Activated naive CD8-positive, alpha-beta T cell (primary cell): ENCODE measurements around the gene OMD.
"Not testable (repeated sequence)": the region's sequence is repeated elsewhere in the genome, so short reads cannot be mapped to it uniquely, and the experiment has no call there.

Source experiments
- H3K27ac Mint-ChIP-seq: one replicate; pipeline ENCODE4 v1.8.0; 2021; ENCODE audit warnings: mixed read lengths
- H3K27me3 Mint-ChIP-seq: one replicate; pipeline ENCODE4 v1.8.0; 2021; ENCODE audit warnings: mixed read lengths
- H3K36me3 Mint-ChIP-seq: one replicate; pipeline ENCODE4 v1.8.0; 2021; ENCODE audit warnings: mixed read lengths
- H3K4me1 Mint-ChIP-seq: one replicate; pipeline ENCODE4 v1.8.0; 2021; ENCODE audit warnings: low read depth, mixed read lengths
- H3K4me3 Mint-ChIP-seq: one replicate; pipeline ENCODE4 v1.8.0; 2021; ENCODE audit warnings: mild to moderate bottlenecking, mixed read lengths
- H3K9me3 Mint-ChIP-seq: one replicate; pipeline ENCODE4 v1.8.0; 2021; ENCODE audit warnings: low read depth, mixed read lengths

Gene OMD

DNA sequence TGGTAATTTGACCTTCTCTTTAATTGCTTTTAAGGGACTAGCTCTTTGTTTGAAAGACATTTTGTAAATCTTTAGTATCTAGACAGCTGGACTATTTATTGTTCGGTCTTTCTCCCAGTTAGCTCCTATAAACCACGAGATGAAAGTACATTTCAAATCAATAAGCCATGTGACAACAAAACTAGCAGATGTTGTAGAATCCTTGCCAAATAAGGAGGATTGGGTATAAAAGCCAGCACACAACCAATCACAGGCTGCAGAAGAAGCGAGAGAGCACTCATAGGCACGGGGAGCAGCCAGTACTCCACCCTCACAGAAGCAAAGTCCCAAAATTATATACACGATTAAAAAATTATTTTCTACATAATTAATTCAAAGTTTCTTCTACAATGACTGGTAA is 8.1 kb upstream of the OMD start:
- no peaks in the 10 kb centered on the region for H3K9me3 Mint-ChIP-seq
- H3K36me3 Mint-ChIP-seq, result peaks cover 2% of the 10 kb centered on the region
- H3K27ac Mint-ChIP-seq, result no peak overlapping the region
- H3K4me1 Mint-ChIP-seq, result no peaks in the 10 kb centered on the region
- H3K27me3 Mint-ChIP-seq, result no peaks in the 10 kb centered on the region
- H3K4me3 Mint-ChIP-seq, result no peak overlapping the region

DNA sequence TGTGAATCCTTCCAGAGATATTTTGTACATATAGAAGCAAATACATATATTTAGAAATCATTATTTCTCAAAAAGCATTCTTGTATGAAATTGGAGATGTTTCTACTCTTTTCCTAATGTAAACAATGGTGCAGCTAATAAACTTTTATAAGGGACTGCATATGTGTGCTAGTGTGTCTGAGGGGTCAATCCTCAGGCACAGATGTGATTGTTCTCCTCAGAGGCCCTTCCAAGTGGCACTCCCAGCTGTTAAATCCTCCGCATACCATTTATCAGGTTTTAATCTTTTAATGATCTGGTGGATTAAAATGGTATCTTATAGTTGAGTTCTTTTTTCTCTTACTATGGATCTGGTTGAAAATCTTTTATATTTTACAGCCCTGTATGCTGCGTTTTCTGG is 5.6 kb upstream of the OMD start:
- Mint-ChIP-seq H3K27me3 (no peaks in the 10 kb centered on the region), H3K4me1 (no peaks in the 10 kb centered on the region), H3K9me3 (no peaks in the 10 kb centered on the region), H3K4me3 (no peak overlapping the region), H3K36me3 (peaks cover 2% of the 10 kb centered on the region), H3K27ac (no peak overlapping the region)

DNA sequence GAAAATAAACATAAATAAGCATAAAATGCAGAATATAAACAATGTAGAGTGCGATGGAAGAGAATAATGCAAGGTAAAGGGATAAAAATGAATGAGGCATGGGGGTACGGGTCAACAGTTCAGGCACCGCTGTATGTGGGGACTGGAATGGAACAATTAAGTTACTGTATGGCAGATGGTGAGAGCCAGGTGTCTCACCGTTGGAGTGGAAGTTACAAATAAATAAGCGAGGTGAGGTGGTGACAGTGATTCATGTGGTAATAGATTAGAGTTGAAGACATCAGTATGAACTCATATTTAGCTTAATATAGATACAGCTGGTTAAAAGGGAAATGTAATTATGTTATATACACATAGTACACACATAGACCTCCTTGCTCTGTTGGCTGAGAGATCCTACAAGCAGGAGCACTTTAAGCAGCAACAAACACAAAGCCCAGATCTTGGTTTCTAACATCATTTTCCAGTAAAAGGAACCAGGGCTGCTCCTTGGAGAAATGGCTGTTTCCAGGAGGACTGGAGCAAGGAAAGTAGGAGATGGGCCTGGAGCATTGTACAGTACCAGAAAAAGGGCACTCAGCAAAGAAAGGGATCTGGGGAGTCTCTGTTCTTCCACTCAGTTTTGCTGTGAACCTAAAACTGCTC is 2.4 kb upstream of the OMD start:
- Mint-ChIP-seq H3K4me3 (no peak overlapping the region), H3K27me3 (no peaks in the 10 kb centered on the region), H3K36me3 (peaks cover 6% of the 10 kb centered on the region), H3K4me1 (no peaks in the 10 kb centered on the region), H3K27ac (no peak overlapping the region), H3K9me3 (no peaks in the 10 kb centered on the region)

DNA sequence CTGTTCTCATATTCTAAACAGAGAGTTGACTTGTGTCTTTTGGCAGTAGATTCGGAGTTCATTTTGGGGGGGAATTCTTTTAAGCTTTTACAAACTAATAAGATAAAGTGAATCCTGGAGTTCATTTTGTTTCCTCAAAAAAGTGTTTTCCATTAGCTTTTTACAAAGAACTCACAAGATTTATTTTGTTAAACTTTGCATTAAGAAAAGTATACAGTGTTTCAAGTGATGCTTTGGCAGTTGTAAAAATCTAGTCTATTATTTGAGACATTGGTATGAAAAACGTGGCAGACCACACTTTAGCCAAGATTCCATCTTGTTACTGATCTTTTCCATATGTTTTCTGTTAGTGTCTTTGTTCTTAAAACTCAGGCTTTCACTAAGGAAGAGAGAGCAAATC is 1.2 kb upstream of the OMD start:
- Mint-ChIP-seq H3K27ac (no peak overlapping the region), H3K4me3 (no peak overlapping the region), H3K36me3 (peaks cover 11% of the 10 kb centered on the region), H3K4me1 (no peaks in the 10 kb centered on the region), H3K27me3 (no peaks in the 10 kb centered on the region), H3K9me3 (no peaks in the 10 kb centered on the region)

DNA sequence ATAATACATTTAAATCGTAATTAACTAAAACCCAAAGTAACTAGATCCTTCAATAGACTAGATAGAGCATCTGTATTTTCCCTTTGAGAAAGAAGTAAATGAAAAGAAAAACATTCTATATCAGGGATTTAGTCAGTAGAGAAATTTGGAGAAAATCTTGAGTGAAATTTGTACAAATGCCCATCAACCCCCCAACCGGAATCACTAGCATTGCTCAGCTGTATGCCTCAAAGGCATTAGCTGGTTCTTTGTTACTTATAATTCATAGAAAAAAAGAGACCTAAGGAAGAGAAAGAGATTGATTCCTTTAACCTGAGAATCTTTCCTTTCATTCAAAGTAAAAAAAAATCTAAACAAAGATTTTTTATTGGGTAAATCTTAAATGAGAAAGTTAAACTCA is 659 bp downstream of the OMD start:
- Mint-ChIP-seq H3K4me3 (no peak overlapping the region), H3K9me3 (no peaks in the 10 kb centered on the region), H3K36me3 (peaks cover 9% of the 10 kb centered on the region), H3K4me1 (no peaks in the 10 kb centered on the region), H3K27me3 (no peaks in the 10 kb centered on the region), H3K27ac (no peak overlapping the region)

DNA sequence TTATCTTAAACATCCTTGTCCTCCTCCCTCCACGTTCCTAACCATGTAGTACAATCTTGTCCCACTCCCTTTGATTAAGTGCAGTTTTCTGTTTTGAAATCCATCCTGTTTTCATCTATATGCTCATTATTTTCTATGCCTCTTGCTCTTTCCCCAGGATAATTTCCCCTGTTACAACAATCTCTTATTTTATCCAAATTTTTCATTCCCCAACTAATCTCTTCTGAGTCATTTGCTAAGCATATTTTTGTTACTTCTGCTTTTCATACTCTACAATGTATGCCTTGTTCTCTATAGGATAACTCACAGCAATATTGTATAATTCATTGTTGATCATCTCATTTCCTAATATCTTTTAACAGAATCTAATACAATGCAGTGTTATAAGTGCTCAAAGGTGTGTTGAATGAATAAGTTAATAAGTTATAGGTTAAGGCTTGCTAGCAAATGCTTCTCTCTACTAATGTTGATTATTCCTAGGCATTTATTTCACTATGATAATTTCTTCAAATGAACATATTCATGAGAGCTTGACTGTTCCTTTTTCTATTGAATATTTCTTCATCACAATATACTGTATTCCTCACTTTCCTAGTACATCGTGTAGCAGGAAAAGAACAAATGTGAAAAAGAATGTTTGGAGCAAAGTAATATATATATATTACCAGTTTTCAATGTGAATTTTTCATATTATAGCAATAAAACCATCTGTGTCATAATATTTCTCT is 1.5 kb downstream of the OMD start:
- Mint-ChIP-seq H3K27me3 (no peaks in the 10 kb centered on the region), H3K27ac (no peak overlapping the region), H3K4me1 (no peaks in the 10 kb centered on the region), H3K36me3 (peaks cover 9% of the 10 kb centered on the region), H3K4me3 (no peak overlapping the region), H3K9me3 (no peaks in the 10 kb centered on the region)

DNA sequence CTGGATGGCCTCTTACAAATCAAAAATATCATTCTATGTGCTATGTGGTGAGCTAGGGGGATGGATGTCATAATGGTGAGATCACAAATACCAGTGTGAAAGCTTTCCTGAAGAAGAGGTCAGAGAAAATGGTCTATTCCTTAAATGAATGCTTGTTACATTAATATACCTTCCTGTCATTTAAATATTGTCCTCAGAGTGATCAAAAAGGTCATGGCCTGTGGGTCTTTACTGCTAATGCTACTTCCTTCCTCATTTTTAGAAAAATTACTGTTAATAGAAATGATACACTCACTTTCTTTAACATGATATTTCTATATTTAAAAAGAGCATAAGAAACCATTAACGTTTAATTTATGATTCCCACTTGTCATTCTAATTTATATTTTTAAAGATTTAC is 9.7 kb downstream of the OMD start:
- H3K27ac Mint-ChIP-seq, result no peak overlapping the region
- no peaks in the 10 kb centered on the region for H3K9me3 Mint-ChIP-seq
- H3K4me1 Mint-ChIP-seq, result no peaks in the 10 kb centered on the region
- H3K27me3 Mint-ChIP-seq, result no peaks in the 10 kb centered on the region
- H3K36me3 Mint-ChIP-seq, result peaks cover 5% of the 10 kb centered on the region
- H3K4me3 Mint-ChIP-seq, result no peak overlapping the region

DNA sequence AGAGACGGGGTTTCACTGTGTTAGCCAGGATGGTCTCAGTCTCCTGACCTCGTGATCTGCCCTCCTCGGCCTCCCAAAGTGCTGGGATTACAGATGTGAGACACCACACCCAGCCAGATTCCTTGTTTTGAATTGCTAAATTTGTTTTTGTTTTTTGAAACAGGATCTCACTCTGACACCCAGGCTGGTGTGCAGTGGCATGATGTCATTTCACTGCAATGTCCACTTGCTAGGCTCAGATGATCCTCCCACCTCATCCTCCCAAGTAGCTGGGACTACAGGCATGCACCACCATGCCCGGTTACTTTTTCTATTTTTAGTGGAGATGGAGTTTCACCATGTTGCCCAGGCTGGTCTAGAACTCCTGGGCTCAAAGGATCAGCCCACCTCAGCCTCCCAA is 13.1 kb downstream of the OMD start:
- not testable (repeated sequence) for H3K27me3 Mint-ChIP-seq, H3K27ac Mint-ChIP-seq, H3K36me3 Mint-ChIP-seq, H3K4me3 Mint-ChIP-seq, H3K9me3 Mint-ChIP-seq
- H3K4me1 Mint-ChIP-seq, result peaks cover 13% of the 10 kb centered on the region

DNA sequence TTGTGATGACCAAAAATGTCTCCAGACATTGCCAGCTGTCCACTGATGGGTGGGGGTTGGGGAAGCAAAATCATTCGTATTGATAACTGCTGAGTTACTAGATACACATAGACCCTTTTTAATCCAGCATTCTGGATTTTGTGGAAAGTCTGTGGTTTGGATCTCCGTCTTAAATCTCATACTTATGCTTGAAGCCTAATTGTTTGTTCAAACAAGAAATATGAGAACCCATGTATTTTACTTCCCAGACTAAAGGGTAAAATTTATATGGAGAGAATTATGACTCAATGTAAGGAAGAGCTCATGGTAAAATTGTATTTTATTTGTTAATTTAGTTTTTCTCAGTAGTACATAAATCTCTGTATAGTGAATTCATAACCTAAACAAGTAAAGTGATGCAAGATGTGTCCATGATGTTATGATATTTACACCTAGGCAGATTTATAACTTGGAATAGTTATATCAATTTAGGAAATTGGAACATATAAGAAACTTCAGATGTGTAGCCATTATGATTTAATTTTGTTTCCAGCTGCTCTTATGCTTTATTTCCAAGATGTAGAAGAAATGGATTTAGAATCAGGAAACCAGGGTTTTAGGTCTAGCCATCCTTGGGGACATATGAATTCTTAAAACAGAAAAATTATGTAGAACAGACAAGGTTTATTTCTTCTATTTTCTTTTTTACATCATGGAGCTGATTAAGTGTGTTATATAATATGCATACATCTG is 15.4 kb downstream of the OMD start:
- peaks cover 29% of the 10 kb centered on the region for H3K4me1 Mint-ChIP-seq
- no peaks in the 10 kb centered on the region for H3K27me3 Mint-ChIP-seq
- peaks cover 5% of the 10 kb centered on the region for H3K36me3 Mint-ChIP-seq
- H3K9me3 Mint-ChIP-seq, result no peaks in the 10 kb centered on the region
- no peak overlapping the region for H3K4me3 Mint-ChIP-seq
- H3K27ac Mint-ChIP-seq, result peak overlapping the region; percentile 58

DNA sequence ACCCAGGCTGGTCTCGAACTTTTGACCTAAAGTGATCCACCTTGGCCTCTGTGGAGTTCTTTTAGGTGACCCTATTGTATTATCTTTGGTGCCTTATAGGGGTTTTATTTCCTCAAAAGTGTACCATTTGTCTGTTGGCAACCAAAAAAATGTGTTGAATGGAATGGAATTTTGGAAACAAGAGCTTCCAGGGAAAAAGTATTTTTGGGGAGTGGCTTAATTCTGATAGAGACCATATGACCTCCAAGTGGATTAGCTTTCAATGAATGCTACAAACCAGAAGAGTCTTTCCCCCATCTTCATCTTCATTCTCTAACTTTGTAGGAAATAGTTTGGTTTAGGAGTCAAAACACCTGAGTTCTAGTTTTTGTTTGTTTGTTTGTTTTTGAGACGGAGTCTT is 16.5 kb downstream of the OMD start:
- Mint-ChIP-seq H3K4me1 (peaks cover 29% of the 10 kb centered on the region), H3K27me3 (no peaks in the 10 kb centered on the region), H3K27ac (no peak overlapping the region), H3K4me3 (no peak overlapping the region), H3K9me3 (no peaks in the 10 kb centered on the region), H3K36me3 (peaks cover 5% of the 10 kb centered on the region)

DNA sequence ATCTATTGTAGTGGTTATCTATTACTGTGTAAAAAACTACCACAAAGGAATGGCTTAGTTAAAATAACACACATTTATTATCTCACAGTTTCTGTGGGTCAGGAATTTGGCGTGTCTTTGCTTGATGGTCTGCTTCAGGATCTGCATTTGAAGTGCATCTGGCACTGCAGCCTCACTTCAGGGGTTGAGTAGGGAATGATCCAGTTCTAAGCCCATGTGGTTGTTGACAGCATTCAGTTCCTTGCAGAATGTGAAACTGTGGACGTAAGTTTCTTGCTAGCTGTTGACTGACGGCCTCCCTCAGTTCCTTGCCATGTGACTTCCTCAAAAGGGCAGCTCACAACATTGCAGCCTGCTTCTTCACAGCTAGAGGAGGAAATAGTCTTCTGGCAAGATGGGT is 17.8 kb downstream of the OMD start:
- H3K9me3 Mint-ChIP-seq, result no peaks in the 10 kb centered on the region
- no peaks in the 10 kb centered on the region for H3K27me3 Mint-ChIP-seq
- peaks cover 29% of the 10 kb centered on the region for H3K4me1 Mint-ChIP-seq
- peak overlapping the region; percentile 68 for H3K4me3 Mint-ChIP-seq
- H3K27ac Mint-ChIP-seq, result peak overlapping the region; percentile 66
- H3K36me3 Mint-ChIP-seq, result no peaks in the 10 kb centered on the region

DNA sequence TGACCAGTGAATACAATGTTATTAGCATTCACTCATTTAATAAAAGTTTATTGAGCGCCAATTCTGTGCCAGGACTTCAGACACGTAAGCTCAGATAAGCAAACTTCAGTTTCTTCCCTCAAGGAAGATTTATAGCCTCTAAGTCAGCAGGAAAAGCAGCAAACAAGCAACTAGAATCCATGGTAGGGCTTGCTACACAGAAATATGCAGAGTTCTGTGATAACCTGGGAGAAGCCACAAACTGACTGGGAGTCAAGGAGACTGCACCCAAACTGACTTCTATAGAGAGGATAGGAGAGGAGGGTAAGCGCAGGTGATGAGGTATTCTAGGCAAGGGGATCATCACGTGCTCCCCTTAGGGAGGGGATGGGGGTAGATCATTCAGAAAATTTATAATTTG is 18.5 kb downstream of the OMD start:
- H3K36me3 Mint-ChIP-seq, result no peaks in the 10 kb centered on the region
- peaks cover 29% of the 10 kb centered on the region for H3K4me1 Mint-ChIP-seq
- H3K4me3 Mint-ChIP-seq, result peak overlapping the region; percentile 42
- no peak overlapping the region for H3K27ac Mint-ChIP-seq
- H3K9me3 Mint-ChIP-seq, result no peaks in the 10 kb centered on the region
- H3K27me3 Mint-ChIP-seq, result no peaks in the 10 kb centered on the region

DNA sequence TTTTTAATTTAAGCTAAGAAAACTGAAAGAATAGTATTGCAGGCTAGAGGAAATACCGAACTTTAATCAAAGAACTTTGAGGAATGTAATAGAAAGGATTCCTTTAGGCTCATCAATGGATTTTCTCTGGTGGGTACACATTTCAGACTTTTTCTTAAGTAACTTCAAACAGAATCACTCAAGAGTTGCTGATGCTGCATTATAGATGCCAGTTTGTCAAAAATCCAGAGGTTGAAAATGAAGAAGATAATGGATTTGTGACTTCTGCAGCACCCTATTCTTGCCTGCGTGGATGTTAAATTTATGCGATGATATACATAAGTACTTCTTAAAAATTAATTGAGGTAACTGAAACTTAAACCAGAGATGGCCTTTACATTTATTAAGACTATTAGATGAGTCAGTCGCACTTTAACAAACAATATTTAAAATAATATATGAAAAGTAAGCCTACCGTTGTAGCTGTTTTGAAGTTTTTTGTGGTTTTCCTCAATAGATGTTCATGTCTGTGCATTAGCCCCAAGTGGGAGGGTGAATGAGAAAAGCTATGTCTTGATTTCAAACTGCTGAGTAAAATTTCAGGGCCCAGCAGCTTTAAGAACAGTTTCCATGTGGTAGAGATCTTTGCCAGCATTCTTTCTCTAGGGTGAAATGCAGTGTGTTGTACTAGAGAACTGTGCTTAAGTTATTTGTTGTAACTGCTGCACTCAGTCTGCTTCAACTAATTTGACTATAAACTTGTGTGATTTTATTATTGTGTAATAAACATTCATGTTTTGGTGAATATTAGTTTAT is 20.0 kb downstream of the OMD start, which contains the start of gene OGN:
Gene OGN (minus strand): TSS at position 537 of the 795 bp plus-strand sequence. CDS start 1,171 bp downstream, outside the sequence.
- no peaks in the 10 kb centered on the region for H3K36me3 Mint-ChIP-seq
- H3K4me3 Mint-ChIP-seq, result no peak within 1 kb of the TSS
- peaks cover 29% of the 10 kb centered on the region for H3K4me1 Mint-ChIP-seq
- no peaks in the 10 kb centered on the region for H3K9me3 Mint-ChIP-seq
- H3K27me3 Mint-ChIP-seq, result no peaks in the 10 kb centered on the region
- H3K27ac Mint-ChIP-seq, result no peak within 1 kb of the TSS

DNA sequence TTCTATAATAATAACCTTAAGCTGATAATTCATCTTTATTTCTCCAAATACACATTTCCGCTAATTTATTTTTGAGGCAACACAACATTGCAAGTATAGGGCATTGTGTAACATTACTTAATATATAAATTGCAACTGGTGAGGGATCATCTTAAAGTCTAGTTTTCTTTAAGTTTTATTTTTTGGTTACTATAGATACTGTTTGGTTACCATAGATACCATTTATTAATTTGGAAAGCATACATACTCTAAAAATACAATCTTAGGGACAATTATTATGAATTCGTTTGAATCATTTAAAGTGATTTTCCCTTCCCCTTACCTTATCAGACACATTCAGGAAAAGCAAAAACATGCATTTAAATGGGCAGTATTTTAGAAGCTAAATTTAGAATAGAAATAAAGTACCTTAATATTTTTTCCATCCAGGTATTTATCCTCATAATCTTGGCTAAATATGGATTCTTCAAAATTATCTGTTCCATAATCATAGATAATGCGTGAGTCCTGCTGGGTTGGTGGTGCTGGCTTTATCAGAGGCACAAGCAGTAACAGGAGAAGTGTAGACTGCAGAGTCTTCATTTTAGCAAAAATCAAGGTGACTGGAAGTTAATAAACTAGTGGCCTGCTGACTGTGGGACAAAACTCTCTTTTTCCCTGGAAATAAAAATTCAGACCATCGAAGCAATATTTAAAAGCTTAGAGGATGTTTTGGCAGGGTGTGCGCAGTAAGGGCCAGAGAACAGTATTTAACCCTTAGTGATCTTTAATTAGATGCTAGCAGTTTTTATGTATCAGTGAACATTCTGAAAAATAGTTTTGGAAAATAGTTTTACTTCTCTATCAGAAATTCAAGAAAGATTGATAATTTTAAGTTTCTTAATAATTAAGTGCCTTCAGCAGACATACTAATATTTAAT is 21.2 kb downstream of the OMD start:
- H3K9me3 Mint-ChIP-seq, result no peaks in the 10 kb centered on the region
- no peak overlapping the region for H3K27ac Mint-ChIP-seq
- H3K4me1 Mint-ChIP-seq, result peaks cover 29% of the 10 kb centered on the region
- no peaks in the 10 kb centered on the region for H3K36me3 Mint-ChIP-seq
- H3K27me3 Mint-ChIP-seq, result no peaks in the 10 kb centered on the region
- no peak overlapping the region for H3K4me3 Mint-ChIP-seq
